ENCODE data around the gene OVAAL. TPM values are rescaled to one million over a fixed set of nuclear protein-coding genes. Genes with fewer than 3 reads are reported as not detected.
A peak's percentile ranks its signal among the peaks of the same experiment; 100 is the strongest.

The OVAAL gene
- total and polyA plus RNA-seq, 2 of the 4 experiments (the other 2 are of a cell fraction): not detected

DNA sequence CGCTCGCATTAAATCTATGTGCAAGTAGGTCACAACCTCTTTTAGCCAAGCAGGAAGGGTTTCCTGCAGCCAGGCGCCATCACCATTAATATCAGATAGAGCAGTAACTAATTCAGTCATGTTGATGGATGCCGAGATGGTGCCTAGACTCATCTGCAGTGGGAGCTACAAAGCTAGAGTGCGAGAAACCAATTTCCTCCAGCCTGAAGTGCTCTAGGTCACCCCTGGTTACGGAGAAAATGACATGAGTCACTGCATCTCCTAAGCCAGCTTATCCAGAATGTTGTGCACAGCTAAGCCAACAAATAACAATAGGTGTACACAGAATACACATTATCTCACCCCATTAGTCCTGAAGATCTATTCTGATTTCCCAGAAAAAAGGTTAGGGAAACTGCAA, 36.0 kb downstream of the OVAAL start:
- DNase-seq (no peak), ATAC-seq (ENCODE audit: low read depth) (no peak)
- ChIA-PET CTCF (no interaction called here), POLR2A (ENCODE audit: unreplicated experiment) (no interaction called here)
- Histone ChIP-seq H4K5ac (ENCODE audit: low read depth, low read length) (no peak overlapping the region), H3K56ac (ENCODE audit: extremely low read depth, insufficient read depth, low read length) (no peak overlapping the region), H3K14ac (replicated peaks; ENCODE audit: low read depth, low read length) (no peak overlapping the region; the same call in 1 of the 2 replicates), H3K27me3 (ENCODE audit: control insufficient read depth, insufficient read depth, low read length) (no peaks in the 10 kb centered on the region), H3K9ac (ENCODE audit: low read depth, low read length) (no peak overlapping the region), H2BK20ac (ENCODE audit: low read depth, low read length) (no peak overlapping the region), H3K9me1 (ENCODE audit: insufficient read depth, low read length) (0 out of 2 replicates have a peak, but pooled peaks cover 3% of the 10 kb centered on the region), H2BK15ac (ENCODE audit: low read depth, low read length) (no peak overlapping the region), H3K4me2 (ENCODE audit: low read depth, low read length) (no peak overlapping the region), H3K79me1 (ENCODE audit: low read depth in 1 of 2, low read length in 2 of 2) (no peaks in the 10 kb centered on the region), H2AFZ (replicated peaks; ENCODE audit: low read length, poor library complexity) (no peak overlapping the region), H2BK120ac (ENCODE audit: low read depth, low read length) (no peak overlapping the region), H2AK9ac (replicated peaks; ENCODE audit: low read depth, low read length, poor library complexity) (no peak overlapping the region), H3K18ac (ENCODE audit: low read depth, low read length) (no peak overlapping the region), H3K23ac (ENCODE audit: low read depth, low read length) (peak overlapping the region; percentile 29; the same call in 1 of the 2 replicates), H3K36me3 (ENCODE audit: control insufficient read depth, insufficient read depth, low read length) (no peaks in the 10 kb centered on the region), H2AK5ac (ENCODE audit: low read depth, low read length) (no peak overlapping the region), H3K4me1 (ENCODE audit: control insufficient read depth, insufficient read depth, low read length) (no peaks in the 10 kb centered on the region), H4K8ac (ENCODE audit: low read depth in 2 of 2, low read length in 2 of 2) (no peak overlapping the region), H3K27ac (ENCODE audit: insufficient read depth, low read length) (no peak overlapping the region), H4K20me1 (ENCODE audit: insufficient read depth, low read length) (no peaks in the 10 kb centered on the region), H3K4me3 (ENCODE audit: insufficient read depth, low read depth, low read length) (no peak overlapping the region), H3K9me3 (ENCODE audit: control insufficient read depth, insufficient read depth, low read length) (no peaks in the 10 kb centered on the region), H4K91ac (ENCODE audit: insufficient read depth, low read depth, low read length) (no peak overlapping the region), H3K4ac (ENCODE audit: low read depth, low read length) (no peak overlapping the region), H2BK5ac (ENCODE audit: low read depth, low read length, poor library complexity, severe bottlenecking) (no peak overlapping the region)
- 80% methylated on average over 2 of the region's 6 CpGs; no CpG with 5 or more reads in 1 of the 2 experiments for WGBS, 2 experiments (ENCODE audit: extremely low coverage in 2 of 2, insufficient read length in 1 of 2)
- BruUV-seq (replicated peaks): no TSS peak
- dilution Hi-C loops (cut with HindIII; ENCODE audit: low sequenced_read_pairs, unreplicated experiment): no loop called here
- in situ Hi-C loops (cut with MboI; ENCODE audit: low sequenced_read_pairs): no loop called here
- TF ChIP-seq MXI1 (IDR thresholded peaks at IDR 0.05; ENCODE audit: borderline replicate concordance, low read depth, low read length): no peak
- no peak for TF ChIP-seq RFX5 (IDR thresholded peaks at IDR 0.05; ENCODE audit: low read depth, low read length)
- no peak for TF ChIP-seq USF2 (IDR thresholded peaks at IDR 0.05; ENCODE audit: low read depth, low read length)
- TF ChIP-seq POLR2A (IDR thresholded peaks at IDR 0.05; ENCODE audit: low read depth, low read length): no peak
- TF ChIP-seq, protein P1, sequence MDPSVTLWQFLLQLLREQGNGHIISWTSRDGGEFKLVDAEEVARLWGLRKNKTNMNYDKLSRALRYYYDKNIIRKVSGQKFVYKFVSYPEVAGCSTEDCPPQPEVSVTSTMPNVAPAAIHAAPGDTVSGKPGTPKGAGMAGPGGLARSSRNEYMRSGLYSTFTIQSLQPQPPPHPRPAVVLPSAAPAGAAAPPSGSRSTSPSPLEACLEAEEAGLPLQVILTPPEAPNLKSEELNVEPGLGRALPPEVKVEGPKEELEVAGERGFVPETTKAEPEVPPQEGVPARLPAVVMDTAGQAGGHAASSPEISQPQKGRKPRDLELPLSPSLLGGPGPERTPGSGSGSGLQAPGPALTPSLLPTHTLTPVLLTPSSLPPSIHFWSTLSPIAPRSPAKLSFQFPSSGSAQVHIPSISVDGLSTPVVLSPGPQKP (IDR thresholded peaks at IDR 0.05; ENCODE audit: borderline replicate concordance, low read depth, low read length): no peak
- no peak for TF ChIP-seq MAZ (IDR thresholded peaks at IDR 0.05; ENCODE audit: borderline replicate concordance, low read depth, low read length)
- no peak for TF ChIP-seq RCOR1 (IDR thresholded peaks at IDR 0.05; ENCODE audit: insufficient replicate concordance, low read length)
- TF ChIP-seq, protein P2, sequence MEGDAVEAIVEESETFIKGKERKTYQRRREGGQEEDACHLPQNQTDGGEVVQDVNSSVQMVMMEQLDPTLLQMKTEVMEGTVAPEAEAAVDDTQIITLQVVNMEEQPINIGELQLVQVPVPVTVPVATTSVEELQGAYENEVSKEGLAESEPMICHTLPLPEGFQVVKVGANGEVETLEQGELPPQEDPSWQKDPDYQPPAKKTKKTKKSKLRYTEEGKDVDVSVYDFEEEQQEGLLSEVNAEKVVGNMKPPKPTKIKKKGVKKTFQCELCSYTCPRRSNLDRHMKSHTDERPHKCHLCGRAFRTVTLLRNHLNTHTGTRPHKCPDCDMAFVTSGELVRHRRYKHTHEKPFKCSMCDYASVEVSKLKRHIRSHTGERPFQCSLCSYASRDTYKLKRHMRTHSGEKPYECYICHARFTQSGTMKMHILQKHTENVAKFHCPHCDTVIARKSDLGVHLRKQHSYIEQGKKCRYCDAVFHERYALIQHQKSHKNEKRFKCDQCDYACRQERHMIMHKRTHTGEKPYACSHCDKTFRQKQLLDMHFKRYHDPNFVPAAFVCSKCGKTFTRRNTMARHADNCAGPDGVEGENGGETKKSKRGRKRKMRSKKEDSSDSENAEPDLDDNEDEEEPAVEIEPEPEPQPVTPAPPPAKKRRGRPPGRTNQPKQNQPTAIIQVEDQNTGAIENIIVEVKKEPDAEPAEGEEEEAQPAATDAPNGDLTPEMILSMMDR (conservative IDR thresholded peaks at IDR 0.05; ENCODE audit: low read depth, low read length): no peak
- no peak for TF ChIP-seq RAD21 (IDR thresholded peaks at IDR 0.05; ENCODE audit: low read length)
- no peak for TF ChIP-seq CEBPB (IDR thresholded peaks at IDR 0.05; ENCODE audit: low read depth, low read length)
- no peak for TF ChIP-seq SMC3 (IDR thresholded peaks at IDR 0.05; ENCODE audit: low read depth, low read length)
- TF ChIP-seq MAFK (IDR thresholded peaks at IDR 0.05; ENCODE audit: low read depth, low read length): no peak
- TF ChIP-seq CHD1 (IDR thresholded peaks at IDR 0.05; ENCODE audit: low read depth, low read length): no peak
- no peak for TF ChIP-seq NFE2L2 (IDR thresholded peaks at IDR 0.05; ENCODE audit: low read depth, low read length)
- TF ChIP-seq BHLHE40 (IDR thresholded peaks at IDR 0.05; ENCODE audit: low read depth, low read length): no peak
- TF ChIP-seq FOS (IDR thresholded peaks at IDR 0.05; ENCODE audit: low read depth, low read length): no peak
- intact Hi-C loops (cut with micrococcal nuclease): loop anchor here (5.0 kb wide), 1 partner anchor 382 kb away; no protein-coding TSS in a partner anchor

All from IMR-90 (cell line).